Parathyroid adenoma (tissue), 2 donors: ENCODE results near the gene DMAC2.
A peak's percentile ranks its signal among the peaks of the same experiment; 100 is the strongest.

ENCODE experiments used
- H2AFZ ChIP-seq: fragments of 300-600 bp; sonication (generic); one replicate; pipeline ENCODE4 v1.7.0; 2017; ENCODE audit warnings: antibody characterized with exemption, mild to moderate bottlenecking
- H3K27ac ChIP-seq: fragments of 300-600 bp; sonication (generic); one replicate; pipeline ENCODE4 v1.7.0; 2017
- H3K27me3 ChIP-seq: fragments of 300-600 bp; sonication (generic); one replicate; pipeline ENCODE4 v1.7.0; 2017; ENCODE audit warnings: low read length; ENCODE audit not compliant: control insufficient read depth, insufficient read depth
- H3K36me3 ChIP-seq: fragments of 300-600 bp; sonication (generic); one replicate; pipeline ENCODE4 v1.7.0; 2017; ENCODE audit warnings: low read length; ENCODE audit not compliant: control insufficient read depth, insufficient read depth
- H3K4me1 ChIP-seq: fragments of 300-600 bp; sonication (generic); one replicate; pipeline ENCODE4 v1.7.0; 2017; ENCODE audit warnings: control low read depth
- H3K4me2 ChIP-seq: fragments of 300-600 bp; sonication (generic); one replicate; pipeline ENCODE4 v1.7.0; 2017; ENCODE audit warnings: low read length
- H3K4me3 ChIP-seq: fragments of 300-600 bp; sonication (generic); one replicate; pipeline ENCODE4 v1.7.0; 2017; ENCODE audit warnings: low read depth, low read length
- H3K79me2 ChIP-seq: fragments of 300-600 bp; sonication (generic); one replicate; pipeline ENCODE4 v1.7.0; 2017; ENCODE audit warnings: control low read depth
- H3K9ac ChIP-seq: fragments of 300-600 bp; sonication (generic); one replicate; pipeline ENCODE4 v1.7.0; 2017; ENCODE audit warnings: mild to moderate bottlenecking
- H3K9me3 ChIP-seq: fragments of 300-600 bp; sonication (generic); one replicate; pipeline ENCODE4 v1.7.0; 2017; ENCODE audit warnings: low read length; ENCODE audit not compliant: control insufficient read depth
- TF ChIP-seq, protein P1 (sequence below): fragments of 300-600 bp; sonication (generic); IDR thresholded peaks from one replicate; pipeline ENCODE4 v1.7.0; 2017; ENCODE audit warnings: antibody characterized with exemption, mild to moderate bottlenecking
- donor health status: primary hyperparathyroidism.

The DMAC2 gene

GRCh38 chr19:41426116-41426841 is 13.4 kb downstream of the DMAC2 start:
- H3K27me3 ChIP-seq, result no peaks in the 10 kb centered on the region
- H2AFZ ChIP-seq, result no peak overlapping the region
- no peaks in the 10 kb centered on the region for H3K9me3 ChIP-seq
- no peak overlapping the region for H3K4me3 ChIP-seq
- no peaks in the 10 kb centered on the region for H3K79me2 ChIP-seq
- TF ChIP-seq, protein P1, sequence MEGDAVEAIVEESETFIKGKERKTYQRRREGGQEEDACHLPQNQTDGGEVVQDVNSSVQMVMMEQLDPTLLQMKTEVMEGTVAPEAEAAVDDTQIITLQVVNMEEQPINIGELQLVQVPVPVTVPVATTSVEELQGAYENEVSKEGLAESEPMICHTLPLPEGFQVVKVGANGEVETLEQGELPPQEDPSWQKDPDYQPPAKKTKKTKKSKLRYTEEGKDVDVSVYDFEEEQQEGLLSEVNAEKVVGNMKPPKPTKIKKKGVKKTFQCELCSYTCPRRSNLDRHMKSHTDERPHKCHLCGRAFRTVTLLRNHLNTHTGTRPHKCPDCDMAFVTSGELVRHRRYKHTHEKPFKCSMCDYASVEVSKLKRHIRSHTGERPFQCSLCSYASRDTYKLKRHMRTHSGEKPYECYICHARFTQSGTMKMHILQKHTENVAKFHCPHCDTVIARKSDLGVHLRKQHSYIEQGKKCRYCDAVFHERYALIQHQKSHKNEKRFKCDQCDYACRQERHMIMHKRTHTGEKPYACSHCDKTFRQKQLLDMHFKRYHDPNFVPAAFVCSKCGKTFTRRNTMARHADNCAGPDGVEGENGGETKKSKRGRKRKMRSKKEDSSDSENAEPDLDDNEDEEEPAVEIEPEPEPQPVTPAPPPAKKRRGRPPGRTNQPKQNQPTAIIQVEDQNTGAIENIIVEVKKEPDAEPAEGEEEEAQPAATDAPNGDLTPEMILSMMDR, result no peak
- no peaks in the 10 kb centered on the region for H3K36me3 ChIP-seq
- no peak overlapping the region for H3K9ac ChIP-seq
- no peak overlapping the region for H3K27ac ChIP-seq
- peaks cover 13% of the 10 kb centered on the region for H3K4me1 ChIP-seq
- H3K4me2 ChIP-seq, result peak overlapping the region; percentile 86

GRCh38 chr19:41425174-41426115 is 14.3 kb downstream of the DMAC2 start:
- TF ChIP-seq, protein P1, result no peak
- Histone ChIP-seq H3K4me3 (no peak overlapping the region), H3K4me1 (peaks cover 10% of the 10 kb centered on the region), H3K27ac (no peak overlapping the region), H3K9ac (no peak overlapping the region), H3K9me3 (no peaks in the 10 kb centered on the region), H3K4me2 (no peak overlapping the region), H3K79me2 (no peaks in the 10 kb centered on the region), H3K27me3 (no peaks in the 10 kb centered on the region), H2AFZ (no peak overlapping the region), H3K36me3 (no peaks in the 10 kb centered on the region)

DNA sequence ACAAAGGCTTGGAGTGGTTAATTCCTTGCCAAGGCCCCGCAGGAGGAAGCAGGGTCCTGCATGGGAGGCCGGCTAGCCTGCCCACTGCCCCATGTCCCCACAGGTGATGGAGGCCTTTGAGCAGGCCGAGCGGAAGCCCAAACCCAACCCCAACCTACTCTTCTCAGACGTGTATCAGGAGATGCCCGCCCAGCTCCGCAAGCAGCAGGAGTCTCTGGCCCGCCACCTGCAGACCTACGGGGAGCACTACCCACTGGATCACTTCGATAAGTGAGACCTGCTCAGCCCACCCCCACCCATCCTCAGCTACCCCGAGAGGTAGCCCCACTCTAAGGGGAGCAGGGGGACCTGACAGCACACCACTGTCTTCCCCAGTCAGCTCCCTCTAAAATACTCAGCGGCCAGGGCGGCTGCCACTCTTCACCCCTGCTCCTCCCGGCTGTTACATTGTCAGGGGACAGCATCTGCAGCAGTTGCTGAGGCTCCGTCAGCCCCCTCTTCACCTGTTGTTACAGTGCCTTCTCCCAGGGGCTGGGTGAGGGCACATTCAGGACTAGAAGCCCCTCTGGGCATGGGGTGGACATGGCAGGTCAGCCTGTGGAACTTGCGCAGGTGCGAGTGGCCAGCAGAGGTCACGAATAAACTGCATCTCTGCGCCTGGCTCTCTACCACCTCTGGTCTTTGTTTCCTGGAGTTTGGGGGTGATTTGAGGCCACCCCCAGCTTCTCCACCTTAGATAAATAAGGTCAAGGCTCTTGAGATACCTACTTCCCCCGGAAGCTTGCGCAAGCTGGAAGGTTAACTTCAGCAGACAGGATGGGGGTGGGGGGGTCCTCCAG is 15.2 kb downstream of the DMAC2 start:
- no peak overlapping the region for H3K4me3 ChIP-seq
- H3K27ac ChIP-seq, result no peak overlapping the region

DNA sequence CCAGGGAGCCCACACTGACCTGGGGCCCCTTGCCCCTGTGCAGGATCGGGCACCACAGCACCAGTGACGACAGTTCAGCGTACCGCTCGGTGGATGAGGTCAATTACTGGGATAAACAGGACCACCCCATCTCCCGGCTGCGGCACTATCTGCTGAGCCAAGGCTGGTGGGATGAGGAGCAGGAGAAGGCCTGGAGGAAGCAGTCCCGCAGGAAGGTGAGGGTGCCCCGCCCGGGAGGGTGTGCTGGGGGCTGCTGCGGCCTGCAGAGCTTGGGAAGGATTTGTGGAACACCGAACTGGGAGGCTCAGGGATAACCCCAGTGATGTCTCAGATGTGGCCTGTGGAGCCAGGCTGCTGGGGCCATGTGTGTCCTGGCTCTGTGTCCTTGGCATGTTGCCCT is 16.8 kb downstream of the DMAC2 start:
- no peak overlapping the region for H3K4me2 ChIP-seq
- no peaks in the 10 kb centered on the region for H3K79me2 ChIP-seq
- H3K4me1 ChIP-seq, result peaks cover 5% of the 10 kb centered on the region
- H3K4me3 ChIP-seq, result no peak overlapping the region
- no peak overlapping the region for H3K27ac ChIP-seq
- no peak overlapping the region for H2AFZ ChIP-seq
- H3K9ac ChIP-seq, result no peak overlapping the region
- no peaks in the 10 kb centered on the region for H3K9me3 ChIP-seq
- no peaks in the 10 kb centered on the region for H3K27me3 ChIP-seq
- H3K36me3 ChIP-seq, result no peaks in the 10 kb centered on the region
- TF ChIP-seq, protein P1, result no peak

More for the DNA sequence above, 15.2 kb downstream of the DMAC2 start:
- H3K79me2 ChIP-seq, result no peaks in the 10 kb centered on the region
- TF ChIP-seq, protein P1, result no peak
- no peaks in the 10 kb centered on the region for H3K27me3 ChIP-seq
- H3K36me3 ChIP-seq, result no peaks in the 10 kb centered on the region
- no peaks in the 10 kb centered on the region for H3K9me3 ChIP-seq
- peaks cover 10% of the 10 kb centered on the region for H3K4me1 ChIP-seq
- H3K9ac ChIP-seq, result no peak overlapping the region
- H2AFZ ChIP-seq, result no peak overlapping the region
- H3K4me2 ChIP-seq, result no peak overlapping the region
